ENCODE measurements around the gene LYPD3.

LYPD3 gene

DNA sequence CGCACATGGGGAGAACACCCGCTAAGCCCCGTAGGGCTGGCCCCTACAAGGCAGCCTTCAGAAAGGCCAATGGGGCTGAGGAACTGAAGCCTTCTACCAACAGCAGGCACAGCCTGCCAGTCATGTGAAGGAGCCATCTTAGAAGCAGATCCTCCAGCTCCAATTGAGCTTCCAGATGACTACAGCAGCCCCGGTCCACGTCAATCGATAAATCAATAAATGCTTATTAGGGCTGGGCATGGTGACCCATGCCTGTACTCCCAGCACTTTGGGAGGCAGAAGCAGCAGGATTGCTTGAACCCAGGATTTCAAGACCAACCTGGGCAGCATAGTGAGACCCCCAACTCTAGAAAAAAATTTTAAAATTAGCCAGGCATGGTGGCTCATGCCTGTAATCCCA lies 27.7 kb downstream of the LYPD3 start:
- in situ Hi-C loops (cut with HindIII; ENCODE audit: low sequenced_read_pairs): loop anchor here (25.0 kb wide), 1 partner anchor 100 kb away; the partner anchor contains the start of genes ETHE1 and ZNF575

DNA sequence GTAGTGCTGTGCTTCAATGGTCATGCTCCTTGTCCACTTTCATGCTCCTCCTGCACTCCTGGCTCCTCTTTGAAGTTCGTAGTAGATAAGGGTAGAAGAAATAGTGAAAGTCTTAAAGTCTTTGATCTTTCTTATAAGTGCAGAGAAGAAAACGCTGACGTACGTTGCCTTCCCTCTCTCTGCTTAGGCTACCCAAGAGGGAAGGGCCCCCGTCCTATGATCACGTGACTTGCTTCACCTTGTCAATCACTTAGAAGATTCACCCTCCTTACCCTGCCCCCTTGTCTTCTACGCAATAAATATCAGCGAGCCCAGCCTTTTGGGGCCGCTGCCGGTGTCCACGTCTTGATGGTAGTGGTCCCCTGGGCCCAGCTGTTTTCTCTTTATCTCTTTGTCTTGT lies 28.1 kb downstream of the LYPD3 start:
- in situ Hi-C loops (cut with HindIII; ENCODE audit: low sequenced_read_pairs): loop anchor here (25.0 kb wide), 1 partner anchor 100 kb away; the partner anchor contains the start of genes ETHE1 and ZNF575

DNA sequence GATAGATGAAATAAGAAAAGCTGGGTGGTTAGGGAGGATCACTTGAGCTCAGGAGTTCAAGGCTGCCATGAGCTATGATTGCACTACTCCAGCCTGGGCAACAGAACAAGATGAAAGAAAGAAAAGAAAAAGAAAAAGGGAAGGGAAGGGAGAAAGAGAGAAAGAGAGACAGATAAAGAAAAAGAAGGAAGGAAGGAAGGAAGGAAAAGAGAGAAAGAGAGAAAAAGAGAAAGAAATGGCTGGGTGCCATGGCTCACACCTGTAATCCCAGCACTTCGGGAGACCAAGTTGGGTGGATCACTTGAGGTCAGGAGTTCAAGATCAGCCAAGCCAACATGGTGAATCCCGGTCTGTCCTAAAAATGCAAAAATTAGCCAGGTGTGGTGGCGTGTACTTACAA lies 29.6 kb downstream of the LYPD3 start:
- in situ Hi-C loops (cut with HindIII; ENCODE audit: low sequenced_read_pairs): loop anchor here (25.0 kb wide), 1 partner anchor 102 kb away; the partner anchor contains the start of genes ETHE1 and ZNF575

DNA sequence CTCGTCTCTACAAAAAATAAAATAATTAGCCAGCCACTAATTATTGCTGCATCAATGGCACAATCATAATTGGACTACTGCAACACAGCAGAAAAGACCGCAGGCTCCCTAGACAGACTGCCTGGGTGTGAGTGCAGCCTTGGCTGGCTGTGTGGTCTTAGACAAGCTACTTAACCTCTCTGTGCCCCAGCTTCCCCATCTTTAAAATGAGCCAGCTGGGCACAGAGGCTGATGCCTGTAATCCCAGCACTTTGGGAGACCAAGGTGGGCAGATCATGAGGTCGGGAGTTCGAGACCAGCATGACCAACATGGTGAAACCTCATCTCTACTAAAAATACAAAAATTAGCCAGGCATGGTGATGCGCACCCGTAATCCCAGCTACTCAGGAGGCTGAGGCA lies 31.7 kb downstream of the LYPD3 start:
- in situ Hi-C loops (cut with HindIII; ENCODE audit: low sequenced_read_pairs): loop anchor here (25.0 kb wide), 1 partner anchor 104 kb away; the partner anchor contains the start of genes ETHE1 and ZNF575

DNA sequence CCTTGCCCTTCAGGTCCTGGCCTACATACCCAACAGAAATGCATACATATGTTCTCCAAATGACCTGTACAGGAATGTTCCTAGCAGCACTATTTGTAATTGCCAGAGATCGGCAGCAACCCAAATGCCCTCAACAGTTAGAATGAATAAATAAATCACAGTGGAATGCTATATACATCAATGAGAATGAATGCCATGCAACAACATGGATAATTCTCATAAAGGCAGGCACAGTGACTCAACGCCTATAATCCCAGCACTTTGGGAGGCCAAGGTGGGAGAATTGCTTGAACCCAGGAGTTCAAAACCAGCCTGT lies 32.1 kb downstream of the LYPD3 start:
- in situ Hi-C loops (cut with HindIII; ENCODE audit: low sequenced_read_pairs): loop anchor here (25.0 kb wide), 1 partner anchor 104 kb away; the partner anchor contains the start of genes ETHE1 and ZNF575

DNA sequence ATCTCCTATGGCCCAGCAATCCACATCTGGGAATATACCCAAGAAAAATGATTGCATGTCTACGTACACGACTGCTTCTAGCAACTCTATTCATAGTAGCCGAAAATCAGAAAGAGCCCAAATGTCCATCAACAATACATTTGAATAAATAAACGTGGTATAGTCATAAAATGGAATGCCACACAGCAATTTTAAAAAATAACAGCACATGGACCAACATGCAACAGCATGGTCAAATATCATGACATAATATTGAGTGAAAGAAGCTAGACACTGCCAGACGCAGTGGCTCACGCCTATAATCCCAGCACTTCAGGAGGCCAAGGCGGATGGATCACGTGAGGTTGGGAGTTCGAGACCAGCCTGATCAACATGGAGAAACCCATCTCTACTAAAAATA lies 34.4 kb downstream of the LYPD3 start:
- in situ Hi-C loops (cut with HindIII; ENCODE audit: low sequenced_read_pairs): loop anchor here (25.0 kb wide), 1 partner anchor 106 kb away; the partner anchor contains the start of genes ETHE1 and ZNF575

DNA sequence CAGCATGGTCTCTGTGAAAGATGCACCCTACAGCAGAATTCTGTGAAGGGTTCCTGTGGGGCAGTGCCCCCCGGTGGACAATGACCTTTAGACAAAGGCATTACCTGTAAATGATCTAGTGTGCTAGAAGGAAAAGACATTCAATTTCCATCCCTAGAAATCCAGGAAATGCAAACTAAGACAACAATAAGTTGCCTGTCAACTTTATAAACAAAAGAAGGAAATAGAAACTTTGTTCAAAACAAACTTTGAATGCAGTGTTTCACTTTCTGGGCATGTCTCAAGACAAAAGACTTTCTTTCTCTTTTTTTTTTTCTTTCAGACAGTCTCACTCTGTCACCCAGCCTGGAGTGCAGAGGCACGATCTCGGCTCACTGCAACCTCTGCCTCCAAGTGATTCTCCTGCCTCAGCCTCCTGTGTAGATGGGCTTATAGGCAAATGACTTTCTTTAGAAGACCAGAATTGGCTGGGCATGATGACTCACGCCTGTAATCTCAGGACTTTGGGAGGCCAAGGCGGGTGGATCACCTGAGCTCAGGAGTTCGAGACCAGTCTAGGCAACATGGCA lies 35.2 kb downstream of the LYPD3 start:
- in situ Hi-C loops (cut with HindIII; ENCODE audit: low sequenced_read_pairs): loop anchor here (25.0 kb wide), 1 partner anchor 107 kb away; the partner anchor contains the start of genes ETHE1 and ZNF575

DNA sequence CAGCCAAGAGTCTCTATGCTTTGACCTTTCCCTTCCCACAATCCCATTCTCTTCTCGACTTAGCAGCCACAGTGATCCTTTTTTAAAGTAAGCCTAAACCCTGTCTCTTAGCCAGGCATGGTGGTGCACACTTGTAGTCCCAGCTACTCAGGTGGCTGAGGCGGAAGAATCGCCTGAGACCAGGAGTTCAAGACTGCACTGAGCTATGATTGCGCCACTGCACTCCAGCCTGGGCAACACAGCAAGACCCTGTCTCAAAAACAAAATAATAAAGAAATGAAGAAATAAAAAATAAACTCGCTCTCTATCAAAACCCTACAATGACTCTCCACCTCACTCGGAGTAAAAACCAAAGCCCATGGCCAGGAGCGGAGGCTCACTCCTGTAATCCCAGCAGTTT lies 36.0 kb downstream of the LYPD3 start:
- in situ Hi-C loops (cut with HindIII; ENCODE audit: low sequenced_read_pairs): loop anchor here (10.0 to 25.0 kb wide), 2 partner anchors 108 to 125 kb away; partner anchors contain the start of genes ETHE1 and ZNF575

DNA sequence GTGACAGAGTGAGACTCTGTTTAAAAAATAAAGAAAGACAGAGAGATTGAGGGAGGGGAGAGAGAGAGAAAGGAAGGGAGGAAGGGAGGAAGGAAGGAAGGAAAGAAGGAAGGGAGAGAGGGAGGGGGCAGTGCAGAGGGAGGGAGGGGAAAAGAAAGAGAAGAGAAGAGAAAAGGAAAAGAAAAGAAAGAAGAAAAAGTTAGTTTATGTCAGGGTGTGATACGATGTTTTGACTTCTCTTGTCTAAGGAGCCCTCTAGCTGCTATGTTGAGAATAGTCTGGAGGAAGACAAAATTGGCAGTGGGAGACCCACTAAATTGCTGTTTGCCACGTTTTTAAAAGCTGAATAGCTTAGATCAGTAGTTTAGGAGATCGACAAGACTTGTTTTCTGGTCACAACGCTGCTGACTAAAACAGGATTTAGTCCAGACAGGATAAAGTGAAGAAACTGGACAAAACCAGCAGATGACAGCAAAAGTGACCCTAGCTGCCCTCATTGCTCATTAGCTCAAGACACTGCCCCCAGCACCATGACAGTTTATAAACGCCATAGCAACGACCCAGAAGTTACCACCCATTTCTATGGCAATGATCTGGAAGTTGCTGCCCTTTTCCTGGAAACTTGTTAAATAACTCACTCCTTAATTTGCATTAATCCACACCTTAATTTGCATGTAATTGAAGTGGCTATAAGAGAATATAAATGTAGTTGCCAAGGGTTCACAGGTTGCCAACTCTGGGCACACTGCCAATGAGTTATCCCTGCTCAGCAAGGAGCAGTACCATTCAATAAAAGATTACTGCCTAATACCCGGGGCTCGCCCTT lies 39.6 kb downstream of the LYPD3 start:
- in situ Hi-C loops (cut with HindIII; ENCODE audit: low sequenced_read_pairs): loop anchor here (10.0 to 25.0 kb wide), 2 partner anchors 112 to 121 kb away; partner anchors contain the start of genes ETHE1 and ZNF575

DNA sequence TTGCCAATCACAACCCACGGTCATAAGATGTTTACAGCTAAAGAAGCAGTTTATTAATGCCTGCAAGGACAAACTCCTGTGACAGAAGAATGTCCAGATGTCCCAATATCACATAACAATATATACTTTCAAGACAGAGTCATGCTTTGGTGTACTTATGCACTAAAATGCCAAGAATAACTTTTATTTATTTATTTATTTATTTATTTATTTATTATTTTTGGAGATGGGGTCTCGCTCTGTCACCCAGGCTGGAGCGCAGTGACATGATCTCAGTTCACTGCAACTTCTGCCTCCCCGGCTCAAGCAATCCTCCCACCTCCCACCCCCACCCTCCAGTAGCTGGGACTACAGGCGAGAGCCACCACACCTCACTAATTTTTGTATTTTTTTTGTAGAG lies 41.6 kb downstream of the LYPD3 start:
- in situ Hi-C loops (cut with HindIII; ENCODE audit: low sequenced_read_pairs): loop anchor here (10.0 kb wide), 1 partner anchor 119 kb away; no protein-coding TSS in a partner anchor

DNA sequence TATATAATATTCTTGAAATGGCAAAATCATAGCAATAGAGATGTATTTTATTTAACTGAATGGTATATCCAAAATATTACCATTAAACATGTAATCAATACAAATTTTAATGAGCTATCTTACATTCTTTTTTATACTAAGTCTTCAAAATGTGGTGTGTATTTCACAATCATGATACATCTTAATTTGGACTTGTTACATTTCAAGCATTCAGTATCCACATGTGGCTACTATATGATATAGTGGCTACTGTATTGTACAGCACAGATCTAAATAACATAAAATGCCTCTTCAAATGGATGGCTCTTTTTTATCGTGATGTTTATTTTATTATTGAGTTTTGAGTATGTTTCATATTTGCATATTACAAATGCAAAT lies 42.7 kb downstream of the LYPD3 start:
- in situ Hi-C loops (cut with HindIII; ENCODE audit: low sequenced_read_pairs): loop anchor here (10.0 kb wide), 1 partner anchor 118 kb away; no protein-coding TSS in a partner anchor

DNA sequence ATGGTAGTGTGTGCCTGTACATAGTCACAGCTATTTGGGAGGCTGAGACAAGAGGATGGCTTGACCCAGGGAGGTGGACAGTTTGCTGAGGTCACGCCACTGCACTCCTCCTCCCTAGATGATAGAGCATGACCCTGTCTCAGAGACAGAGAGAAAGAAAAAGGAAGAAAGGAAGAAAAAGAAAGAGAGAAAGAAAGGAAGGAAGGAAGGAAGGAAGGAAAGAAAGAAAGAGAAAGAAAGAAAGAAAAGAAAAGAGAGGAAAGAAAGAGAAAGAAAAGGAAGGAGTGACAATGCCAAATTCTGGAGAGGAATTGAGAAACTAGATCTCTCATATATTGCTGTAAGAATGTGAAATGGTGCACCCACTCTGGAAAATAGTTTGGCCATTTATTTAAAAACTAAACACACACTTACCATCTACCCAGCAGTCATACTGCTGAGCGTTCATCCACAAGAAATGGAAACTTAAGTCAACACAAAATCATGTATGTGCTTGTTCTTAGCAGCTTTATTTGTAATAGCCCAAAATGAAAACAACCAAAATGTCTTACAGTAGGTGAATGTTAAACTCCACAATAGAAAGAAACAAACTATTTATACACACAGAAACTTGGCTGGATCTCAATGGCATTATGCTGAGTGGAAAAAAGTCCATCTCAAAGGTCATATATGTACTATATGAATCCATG lies 43.3 kb downstream of the LYPD3 start:
- in situ Hi-C loops (cut with HindIII; ENCODE audit: low sequenced_read_pairs): loop anchor here (10.0 kb wide), 1 partner anchor 117 kb away; no protein-coding TSS in a partner anchor

DNA sequence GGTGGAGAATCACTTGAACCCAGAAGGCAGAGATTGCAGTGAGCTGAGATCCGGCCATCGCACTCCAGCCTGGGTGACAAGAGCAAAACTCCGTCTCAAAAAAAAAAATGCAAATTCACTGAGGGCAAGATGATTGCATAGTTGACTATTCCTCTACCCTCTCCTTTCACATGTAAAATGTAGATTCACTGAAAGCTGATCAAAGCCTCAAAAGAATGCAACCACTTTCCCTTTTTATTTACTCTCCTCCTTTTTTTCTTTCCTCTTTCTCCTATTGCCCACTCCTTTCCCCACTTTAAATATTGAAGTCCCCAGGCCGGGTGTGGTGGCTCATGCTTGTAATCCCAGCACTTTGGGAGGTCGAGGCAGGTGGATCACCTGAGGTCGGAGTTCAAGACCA lies 44.5 kb downstream of the LYPD3 start:
- in situ Hi-C loops (cut with HindIII; ENCODE audit: low sequenced_read_pairs): loop anchor here (10.0 kb wide), 1 partner anchor 116 kb away; no protein-coding TSS in a partner anchor

DNA sequence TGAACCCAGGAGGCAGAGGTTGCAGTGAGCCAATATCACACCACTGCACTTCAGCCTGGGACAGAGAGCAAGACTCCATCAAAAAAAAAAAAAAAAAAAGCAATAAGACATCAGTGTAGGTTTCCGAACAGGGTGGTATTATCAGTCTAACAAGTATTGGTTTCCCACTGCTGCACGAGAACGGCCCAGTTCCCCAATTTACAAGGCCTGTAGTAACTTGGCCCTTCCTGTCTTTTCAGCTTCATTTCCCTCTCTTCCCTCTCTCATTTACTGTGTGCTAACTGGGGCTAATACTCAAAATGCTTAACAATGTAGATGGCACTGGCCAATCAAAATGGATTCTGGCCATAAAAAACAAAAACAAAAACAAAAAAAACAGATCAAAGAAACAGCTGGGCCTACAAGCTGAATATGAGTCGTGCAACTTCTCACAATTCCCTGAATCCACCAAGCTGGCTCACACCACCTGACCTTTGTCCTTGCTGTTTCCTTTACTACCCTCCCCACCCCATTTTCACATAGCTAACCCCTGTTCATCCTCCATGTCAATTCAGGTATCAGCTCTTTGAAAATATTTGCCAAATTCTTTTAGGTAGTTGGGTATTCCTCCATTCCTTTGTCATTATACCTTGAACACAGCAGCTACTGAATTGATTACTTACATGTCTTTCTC lies 48.3 kb downstream of the LYPD3 start:
- in situ Hi-C loops (cut with HindIII; ENCODE audit: low sequenced_read_pairs): no loop called here

DNA sequence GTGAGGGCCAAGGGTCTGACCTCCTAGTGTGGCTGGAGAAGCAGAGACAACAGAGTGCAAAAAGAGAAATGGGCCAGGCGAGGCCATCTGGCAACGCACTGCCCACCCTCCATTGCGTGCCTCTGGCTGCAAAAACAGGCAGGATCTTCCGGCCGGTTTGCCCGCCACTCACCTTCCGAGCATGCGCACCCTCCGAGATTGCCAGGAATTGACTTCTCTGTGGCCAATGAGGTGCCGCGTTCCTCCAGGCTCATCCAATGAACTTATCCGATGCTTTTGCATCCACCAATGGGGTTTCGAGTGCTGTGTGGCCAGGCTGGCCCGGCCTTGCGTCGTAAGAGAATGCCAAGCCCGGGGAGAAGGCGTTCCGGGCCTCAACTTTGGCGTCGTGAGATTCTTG lies 50.9 kb downstream of the LYPD3 start, which contains the start of gene TEX101:
TSS of gene TEX101 (plus strand) at position 337 of the 400 bp plus-strand sequence. CDS start 1,030 bp downstream, outside the sequence.
- in situ Hi-C loops (cut with HindIII; ENCODE audit: low sequenced_read_pairs): no loop called here

DNA sequence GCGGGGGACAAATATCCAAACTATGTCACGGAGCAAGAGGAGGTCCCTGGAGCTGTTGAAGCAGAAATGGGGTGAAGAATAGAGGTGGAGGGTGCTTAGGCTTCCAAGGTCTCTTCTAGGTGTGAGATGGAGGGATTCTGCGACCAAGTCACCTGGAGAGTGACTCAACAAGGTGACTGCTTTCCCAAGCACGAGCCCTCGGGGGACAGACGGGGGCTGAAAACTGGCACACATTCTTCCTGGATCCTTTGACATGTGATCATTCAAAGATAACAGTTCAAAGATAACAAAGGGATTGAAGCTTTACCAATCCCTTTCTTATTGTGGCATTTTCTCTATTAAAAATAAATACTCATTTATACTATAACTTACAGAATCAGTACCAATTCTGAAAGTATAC lies 53.0 kb downstream of the LYPD3 start:
- in situ Hi-C loops (cut with HindIII; ENCODE audit: low sequenced_read_pairs): no loop called here

Measured in DLD1 (cell line).